ENCODE measurements around the gene HEPACAM. TPM values are rescaled to one million over a fixed set of nuclear protein-coding genes. Genes with fewer than 3 reads are reported as not detected.

The HEPACAM gene
- total and polyA plus RNA-seq, 7 experiments from 2014 or later = not detected

GRCh38 chr11:124895471-124895971, 40.3 kb downstream of the HEPACAM start:
- intact Hi-C loops (cut with micrococcal nuclease) = no loop called here
- H3K4me1 ChIP-seq (ENCODE audit: control insufficient read depth in 2 of 2, insufficient read depth in 2 of 2, low read length in 2 of 2) = no peaks in the 10 kb centered on the region
- H3K27ac ChIP-seq (ENCODE audit: low read depth, low read length) = no peak overlapping the region
- H3K36me3 ChIP-seq (ENCODE audit: control insufficient read depth in 2 of 3, insufficient read depth in 3 of 3, low read length in 3 of 3) = no peaks in the 10 kb centered on the region
- H3K4me3 ChIP-seq (ENCODE audit: low read length) = no peak overlapping the region
- H3K27me3 Mint-ChIP-seq = peaks cover 7 to 13% (median 9%) of the 10 kb centered on the region in 5 donors
- POLR2A ChIA-PET = no interaction called here
- no peaks in the 10 kb centered on the region for H3K9me3 ChIP-seq (ENCODE audit: control insufficient read depth in 2 of 3, low read length in 3 of 3)
- ATAC-seq (no peak), DNase-seq (no peak)
- H3K27ac Mint-ChIP-seq = no peak overlapping the region
- H3K36me3 Mint-ChIP-seq = peaks cover 0 to 3% (median 0%) of the 10 kb centered on the region in 5 donors
- H3K9me3 Mint-ChIP-seq = no peaks in the 10 kb centered on the region
- CTCF ChIA-PET = no interaction called here
- H3K4me1 Mint-ChIP-seq = peaks cover 0 to 21% (median 7%) of the 10 kb centered on the region in 7 donors
- no peak overlapping the region for H3K4me3 Mint-ChIP-seq
- no peaks in the 10 kb centered on the region for H3K27me3 ChIP-seq (ENCODE audit: control insufficient read depth in 2 of 2, insufficient read depth in 2 of 2, low read length in 2 of 2)

- Histone ChIP-seq H3K4me3 (ENCODE audit: low read length) (no peak overlapping the region), H3K27ac (ENCODE audit: low read depth, low read length) (no peak overlapping the region), H3K27me3 (ENCODE audit: control insufficient read depth in 2 of 2, insufficient read depth in 2 of 2, low read length in 2 of 2) (no peaks in the 10 kb centered on the region), H3K36me3 (ENCODE audit: control insufficient read depth in 2 of 3, insufficient read depth in 3 of 3, low read length in 3 of 3) (no peaks in the 10 kb centered on the region), H3K4me1 (ENCODE audit: control insufficient read depth in 2 of 2, insufficient read depth in 2 of 2, low read length in 2 of 2) (no peaks in the 10 kb centered on the region), H3K9me3 (ENCODE audit: control insufficient read depth in 2 of 3, low read length in 3 of 3) (no peaks in the 10 kb centered on the region)
- ChIA-PET CTCF (no interaction called here), POLR2A (no interaction called here)
- H3K36me3 Mint-ChIP-seq = peaks cover 0 to 3% (median 0%) of the 10 kb centered on the region in 5 donors
- intact Hi-C loops (cut with micrococcal nuclease) = no loop called here
- H3K9me3 Mint-ChIP-seq = no peaks in the 10 kb centered on the region
- H3K4me3 Mint-ChIP-seq = no peak overlapping the region
- ATAC-seq (no peak), DNase-seq (no peak)
- peaks cover 0 to 21% (median 7%) of the 10 kb centered on the region in 7 donors for H3K4me1 Mint-ChIP-seq
- peaks cover 6 to 11% (median 8%) of the 10 kb centered on the region in 5 donors for H3K27me3 Mint-ChIP-seq
- peak overlapping the region in 1 of 9 donors; percentile 12 for H3K27ac Mint-ChIP-seq
Observed at GRCh38 chr11:124894606-124895430, 41.0 kb downstream of the HEPACAM start.

- no peak overlapping the region for H3K4me3 Mint-ChIP-seq
- no peak for ATAC-seq
- intact Hi-C loops (cut with micrococcal nuclease) = no loop called here
Observed at GRCh38 chr11:124893781-124894401, 42.0 kb downstream of the HEPACAM start.

GRCh38 chr11:124892750-124893454, 42.9 kb downstream of the HEPACAM start:
- Mint-ChIP-seq H3K4me1 (peaks cover 0 to 18% (median 6%) of the 10 kb centered on the region in 7 donors), H3K27ac (peak overlapping the region in 2 of 9 donors; percentile 37 to 38), H3K4me3 (no peak overlapping the region), H3K36me3 (peaks cover 0 to 3% (median 0%) of the 10 kb centered on the region in 5 donors), H3K27me3 (peaks cover 0 to 14% (median 7%) of the 10 kb centered on the region in 5 donors), H3K9me3 (no peaks in the 10 kb centered on the region)
- ATAC-seq = peak; percentile 50
- no peaks in the 10 kb centered on the region for H3K4me1 ChIP-seq (ENCODE audit: control insufficient read depth in 2 of 2, insufficient read depth in 2 of 2, low read length in 2 of 2)
- no peak for DNase-seq
- ChIA-PET POLR2A (no interaction called here), CTCF (no interaction called here)
- no peak overlapping the region for H3K4me3 ChIP-seq (ENCODE audit: low read length)
- no peaks in the 10 kb centered on the region for H3K36me3 ChIP-seq (ENCODE audit: control insufficient read depth in 2 of 3, insufficient read depth in 3 of 3, low read length in 3 of 3)
- intact Hi-C loops (cut with micrococcal nuclease) = no loop called here
- H3K27me3 ChIP-seq (ENCODE audit: control insufficient read depth in 2 of 2, insufficient read depth in 2 of 2, low read length in 2 of 2) = no peaks in the 10 kb centered on the region
- no peak overlapping the region for H3K27ac ChIP-seq (ENCODE audit: low read depth, low read length)
- H3K9me3 ChIP-seq (ENCODE audit: control insufficient read depth in 2 of 3, low read length in 3 of 3) = no peaks in the 10 kb centered on the region

More at GRCh38 chr11:124893781-124894401, 42.0 kb downstream of the HEPACAM start:
- no peak overlapping the region for H3K27ac Mint-ChIP-seq
- peaks cover 0 to 11% (median 2%) of the 10 kb centered on the region in 5 donors for H3K27me3 Mint-ChIP-seq
- H3K4me1 Mint-ChIP-seq = peaks cover 0 to 21% (median 7%) of the 10 kb centered on the region in 7 donors
- no peaks in the 10 kb centered on the region for H3K9me3 ChIP-seq (ENCODE audit: control insufficient read depth in 2 of 3, low read length in 3 of 3)
- no peak for DNase-seq
- ChIA-PET CTCF (no interaction called here), POLR2A (no interaction called here)
- H3K27me3 ChIP-seq (ENCODE audit: control insufficient read depth in 2 of 2, insufficient read depth in 2 of 2, low read length in 2 of 2) = no peaks in the 10 kb centered on the region
- H3K27ac ChIP-seq (ENCODE audit: low read depth, low read length) = no peak overlapping the region
- no peaks in the 10 kb centered on the region for H3K36me3 ChIP-seq (ENCODE audit: control insufficient read depth in 2 of 3, insufficient read depth in 3 of 3, low read length in 3 of 3)
- H3K4me1 ChIP-seq (ENCODE audit: control insufficient read depth in 2 of 2, insufficient read depth in 2 of 2, low read length in 2 of 2) = no peaks in the 10 kb centered on the region
- H3K36me3 Mint-ChIP-seq = peaks cover 0 to 3% (median 0%) of the 10 kb centered on the region in 5 donors
- no peaks in the 10 kb centered on the region for H3K9me3 Mint-ChIP-seq
- no peak overlapping the region for H3K4me3 ChIP-seq (ENCODE audit: low read length)

- no peaks in the 10 kb centered on the region for H3K9me3 Mint-ChIP-seq
- Histone ChIP-seq H3K36me3 (ENCODE audit: control insufficient read depth in 2 of 3, insufficient read depth in 3 of 3, low read length in 3 of 3) (no peaks in the 10 kb centered on the region), H3K4me1 (ENCODE audit: control insufficient read depth in 2 of 2, insufficient read depth in 2 of 2, low read length in 2 of 2) (no peaks in the 10 kb centered on the region), H3K4me3 (ENCODE audit: low read length) (no peak overlapping the region), H3K27ac (ENCODE audit: low read depth, low read length) (no peak overlapping the region), H3K9me3 (ENCODE audit: control insufficient read depth in 2 of 3, low read length in 3 of 3) (no peaks in the 10 kb centered on the region), H3K27me3 (ENCODE audit: control insufficient read depth in 2 of 2, insufficient read depth in 2 of 2, low read length in 2 of 2) (no peaks in the 10 kb centered on the region)
- peaks cover 0 to 12% (median 6%) of the 10 kb centered on the region in 5 donors for H3K27me3 Mint-ChIP-seq
- intact Hi-C loops (cut with micrococcal nuclease) = no loop called here
- ChIA-PET CTCF (no interaction called here), POLR2A (no interaction called here)
- DNase-seq = no peak
- no peak overlapping the region for H3K4me3 Mint-ChIP-seq
- peaks cover 0 to 10% (median under 1%) of the 10 kb centered on the region in 7 donors for H3K4me1 Mint-ChIP-seq
- H3K36me3 Mint-ChIP-seq = no peaks in the 10 kb centered on the region
- H3K27ac Mint-ChIP-seq = no peak overlapping the region
- no peak for ATAC-seq
Observed at GRCh38 chr11:124892146-124892545, 43.7 kb downstream of the HEPACAM start.

GRCh38 chr11:124891373-124891861, 44.4 kb downstream of the HEPACAM start:
- intact Hi-C loops (cut with micrococcal nuclease) = no loop called here
- no peaks in the 10 kb centered on the region for H3K4me1 ChIP-seq (ENCODE audit: control insufficient read depth in 2 of 2, insufficient read depth in 2 of 2, low read length in 2 of 2)
- Mint-ChIP-seq H3K9me3 (no peaks in the 10 kb centered on the region), H3K27ac (no peak overlapping the region), H3K36me3 (no peaks in the 10 kb centered on the region), H3K4me3 (no peak overlapping the region), H3K27me3 (peaks cover 0 to 13% (median 11%) of the 10 kb centered on the region in 5 donors), H3K4me1 (peaks cover 0 to 10% (median 0%) of the 10 kb centered on the region in 7 donors)
- H3K27ac ChIP-seq (ENCODE audit: low read depth, low read length) = no peak overlapping the region
- H3K4me3 ChIP-seq (ENCODE audit: low read length) = no peak overlapping the region
- POLR2A ChIA-PET = no interaction called here
- ATAC-seq (no peak), DNase-seq (no peak)
- CTCF ChIA-PET = no interaction called here
- no peaks in the 10 kb centered on the region for H3K27me3 ChIP-seq (ENCODE audit: control insufficient read depth in 2 of 2, insufficient read depth in 2 of 2, low read length in 2 of 2)
- no peaks in the 10 kb centered on the region for H3K9me3 ChIP-seq (ENCODE audit: control insufficient read depth in 2 of 3, low read length in 3 of 3)
- no peaks in the 10 kb centered on the region for H3K36me3 ChIP-seq (ENCODE audit: control insufficient read depth in 2 of 3, insufficient read depth in 3 of 3, low read length in 3 of 3)

All from naive thymus-derived CD4-positive, alpha-beta T cell (primary cell).